IPS-11a (cell line): ENCODE measurements around the gene ERC1.

Experiments used
- H3K4me3 ChIP-seq: one replicate; pipeline ENCODE4 v1.5.1; 2013; ENCODE audit warnings: low read depth, low read length, control low read depth

The ERC1 gene

GRCh38 chr12:1528791-1529190, 537.8 kb downstream of the ERC1 start:
- H3K4me3 ChIP-seq = no peak overlapping the region

- peak overlapping the region; percentile 41 for H3K4me3 ChIP-seq
Measured at GRCh38 chr12:1529228-1529861, 538.3 kb downstream of the ERC1 start.

DNA sequence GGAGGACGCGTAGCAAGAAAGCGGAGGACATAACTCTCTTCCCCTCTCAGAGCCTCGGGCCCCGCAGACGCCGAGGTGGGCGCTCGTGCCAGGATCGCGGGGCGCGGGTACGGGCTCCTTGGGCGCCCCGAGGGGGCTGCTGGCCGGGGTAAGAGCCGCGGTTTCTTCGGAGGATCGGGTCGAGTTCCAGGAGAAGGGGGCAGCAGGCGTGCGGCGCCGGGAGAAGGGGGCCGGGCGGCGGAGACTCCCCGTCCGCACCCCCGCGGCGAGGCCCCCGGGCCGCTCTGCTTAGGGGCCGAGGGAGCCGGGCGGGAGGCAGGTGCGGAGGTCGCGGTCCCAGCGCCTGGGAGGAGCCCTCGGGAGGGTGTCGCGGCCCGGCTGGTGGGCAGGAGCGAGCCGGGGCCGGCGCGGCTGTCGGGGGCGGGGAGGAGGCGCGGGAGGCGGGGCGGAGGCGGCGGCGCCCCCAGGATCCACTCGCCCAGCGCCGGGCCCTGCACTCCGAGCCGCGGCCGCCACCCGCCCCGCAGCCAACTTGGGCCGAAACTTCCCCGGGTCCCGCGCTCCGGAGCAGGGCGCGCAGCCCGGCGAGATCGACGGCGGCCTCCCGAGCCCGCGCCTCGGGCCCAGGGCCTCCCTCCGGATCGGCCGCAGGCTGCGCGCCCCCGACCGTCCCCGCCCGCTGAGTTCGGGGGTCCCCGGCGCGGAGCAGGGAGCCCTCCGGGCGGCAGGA, 539.0 kb downstream of the ERC1 start:
- H3K4me3 ChIP-seq = peak overlapping the region; percentile 41

DNA sequence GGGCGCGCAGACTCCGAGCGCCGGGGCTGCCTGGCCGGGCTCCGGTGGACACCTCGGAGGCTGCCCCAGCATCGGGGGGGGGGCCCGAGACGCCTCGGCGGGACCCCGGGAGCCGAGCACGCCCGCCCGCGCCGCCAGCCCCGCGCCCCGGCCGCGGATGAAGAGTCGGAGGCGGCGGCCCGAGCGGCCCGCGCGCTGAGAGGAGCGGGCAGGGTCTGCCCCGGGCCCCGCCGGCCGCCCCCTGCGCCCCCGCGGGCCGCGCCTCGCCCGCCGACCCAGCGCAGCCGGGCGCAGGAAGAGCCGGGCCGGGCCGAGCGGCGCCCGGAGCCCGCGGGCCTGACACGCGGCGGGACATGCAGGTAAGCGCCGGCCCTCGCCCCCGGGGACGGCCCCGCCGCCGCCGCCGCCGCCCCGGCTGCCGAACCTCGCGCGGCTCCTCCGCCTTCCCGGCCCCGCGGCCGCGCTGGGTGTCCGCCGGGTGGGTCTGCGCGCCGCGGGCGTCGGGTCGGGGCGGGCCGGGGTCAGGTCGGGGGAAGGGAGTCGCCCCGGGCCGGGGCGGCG, 539.6 kb downstream of the ERC1 start:
- H3K4me3 ChIP-seq = peak overlapping the region; percentile 41

DNA sequence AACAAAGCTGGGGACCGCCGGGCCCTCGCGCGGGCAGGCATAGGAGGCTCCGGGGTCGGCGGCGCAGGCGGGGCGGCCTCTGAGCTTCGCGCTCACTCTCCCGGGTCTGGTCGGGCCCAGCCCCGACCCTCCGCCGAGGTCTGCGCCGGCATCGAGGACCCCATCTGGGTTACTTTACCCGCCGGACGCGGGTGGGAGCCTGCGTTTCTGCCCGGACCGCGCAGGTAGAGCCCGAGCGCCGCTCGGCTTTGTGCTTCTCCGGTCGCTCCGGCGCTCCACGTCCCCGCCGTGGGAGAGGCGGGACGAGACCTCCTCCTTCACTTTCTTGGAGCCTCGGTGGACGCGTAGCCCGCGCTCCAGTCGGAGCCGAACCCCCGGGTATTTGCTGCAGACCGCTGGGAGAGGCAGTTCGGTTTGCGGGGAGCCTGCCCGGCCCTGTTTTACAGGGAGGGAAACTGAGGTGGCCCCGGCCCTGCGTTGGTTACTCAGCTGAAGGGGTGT, 540.2 kb downstream of the ERC1 start:
- no peak overlapping the region for H3K4me3 ChIP-seq

DNA sequence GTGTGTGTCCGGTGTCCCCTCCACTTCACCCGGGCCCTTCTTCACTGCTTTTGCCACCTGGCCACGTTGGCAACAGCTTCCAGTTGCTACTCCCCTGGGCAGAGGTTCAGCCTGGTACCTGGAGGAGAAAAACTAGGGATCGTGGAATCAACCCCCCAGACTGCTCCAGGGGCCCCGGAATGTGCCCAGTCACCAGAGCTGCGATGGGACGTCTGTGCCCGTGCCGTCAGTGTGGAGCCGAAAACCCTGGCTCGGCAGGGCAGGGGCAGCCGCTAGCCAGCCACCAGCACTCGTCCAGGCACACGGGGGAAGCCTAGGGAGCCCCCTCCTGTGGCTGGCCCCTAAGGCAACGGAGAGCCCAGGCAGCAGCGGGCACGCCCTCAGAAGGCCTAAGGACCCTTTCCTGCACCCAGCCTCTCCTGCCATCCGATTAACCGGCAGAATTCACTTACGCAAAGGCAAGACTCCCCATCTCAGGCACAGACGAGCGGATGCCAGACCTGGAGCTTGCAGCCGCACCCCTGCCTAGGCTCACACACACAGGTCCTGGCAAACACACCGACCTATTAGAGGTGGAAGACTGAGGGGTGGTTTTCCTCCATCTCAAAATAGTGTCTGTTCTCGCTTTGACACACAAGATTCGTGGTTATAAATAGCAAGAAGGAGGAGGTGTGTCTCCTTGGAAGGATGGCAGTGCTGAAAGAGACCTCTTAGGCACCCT, 540.8 kb downstream of the ERC1 start:
- H3K4me3 ChIP-seq = no peak overlapping the region

GRCh38 chr12:1532375-1533165, 541.5 kb downstream of the ERC1 start:
- H3K4me3 ChIP-seq = no peak overlapping the region

DNA sequence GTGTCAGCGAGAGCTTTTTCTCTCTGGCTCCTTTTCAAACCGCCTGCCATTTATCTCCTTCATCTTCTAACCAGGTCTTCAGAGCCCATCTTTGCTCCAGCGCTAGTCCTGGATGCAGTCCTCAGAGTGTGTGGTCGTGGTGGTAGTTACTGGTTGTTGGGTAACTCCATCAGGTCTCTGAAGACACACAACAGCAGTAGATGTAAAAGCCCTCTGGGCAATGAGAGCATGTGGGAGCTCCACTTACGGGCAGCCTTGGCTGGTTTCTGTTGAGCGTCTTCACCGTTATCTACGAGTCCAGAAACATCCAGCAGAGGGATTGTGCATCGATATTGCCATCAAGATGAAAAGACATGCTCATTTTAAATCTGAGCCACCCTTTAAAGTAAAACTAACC, 542.2 kb downstream of the ERC1 start:
- H3K4me3 ChIP-seq = no peak overlapping the region

DNA sequence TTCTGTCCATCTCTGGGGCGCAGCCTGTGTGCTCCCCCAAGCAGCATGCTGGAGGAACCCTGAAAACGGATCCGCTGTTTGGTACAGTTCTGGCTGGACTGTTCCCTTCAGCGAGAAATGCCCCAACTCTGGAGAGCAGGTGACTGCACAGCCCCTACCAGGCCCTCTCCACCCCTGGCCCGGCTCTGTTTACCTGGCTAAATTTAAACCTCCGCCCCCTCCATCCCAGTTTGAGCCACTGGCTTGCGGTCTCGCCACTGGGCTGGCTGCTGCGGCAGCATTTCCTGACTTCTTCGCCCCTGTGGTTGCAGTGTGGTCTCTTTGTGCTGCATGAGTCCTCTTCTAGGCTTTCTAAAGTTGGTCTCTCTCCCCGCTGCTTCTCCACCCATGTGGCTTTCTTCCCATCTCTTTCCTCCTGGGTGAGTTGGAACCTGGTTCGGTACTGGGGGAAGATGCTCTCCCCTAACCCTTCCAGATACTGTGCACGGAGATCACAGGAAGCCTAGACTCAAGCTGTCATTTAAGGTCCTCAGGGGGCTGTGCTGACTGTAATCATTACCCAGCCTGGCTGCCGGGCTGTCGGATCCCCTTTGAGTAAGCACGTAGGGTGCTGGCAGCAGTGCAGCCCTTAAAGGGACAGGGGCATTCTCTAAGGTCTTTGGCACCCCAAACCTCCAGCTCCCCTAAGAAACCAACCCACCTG, 542.7 kb downstream of the ERC1 start:
- no peak overlapping the region for H3K4me3 ChIP-seq

DNA sequence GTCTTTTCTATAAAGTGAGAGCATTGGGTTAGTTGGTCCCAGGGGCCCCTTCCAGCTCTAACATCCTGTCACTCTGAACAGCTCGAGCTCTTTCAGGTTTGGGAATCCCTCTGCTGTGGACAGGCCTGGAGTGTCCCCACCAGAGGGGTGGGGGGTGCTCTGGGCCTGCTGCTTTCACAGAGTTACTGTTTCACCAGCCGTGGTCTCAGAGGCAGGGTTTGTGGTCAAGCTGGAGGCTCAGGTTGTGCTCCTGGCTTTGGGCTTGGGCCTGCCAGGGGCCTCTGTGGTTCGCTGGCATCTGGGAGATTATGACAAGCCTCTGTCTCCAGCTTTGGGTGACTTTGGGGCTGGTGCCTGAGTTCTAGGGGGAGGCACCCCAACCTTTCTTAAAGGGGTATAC, 543.7 kb downstream of the ERC1 start:
- H3K4me3 ChIP-seq = no peak overlapping the region

- no peak overlapping the region for H3K4me3 ChIP-seq
Measured at GRCh38 chr12:1536817-1537216, 545.8 kb downstream of the ERC1 start.

GRCh38 chr12:1539135-1539534, 548.1 kb downstream of the ERC1 start:
- no peak overlapping the region for H3K4me3 ChIP-seq

DNA sequence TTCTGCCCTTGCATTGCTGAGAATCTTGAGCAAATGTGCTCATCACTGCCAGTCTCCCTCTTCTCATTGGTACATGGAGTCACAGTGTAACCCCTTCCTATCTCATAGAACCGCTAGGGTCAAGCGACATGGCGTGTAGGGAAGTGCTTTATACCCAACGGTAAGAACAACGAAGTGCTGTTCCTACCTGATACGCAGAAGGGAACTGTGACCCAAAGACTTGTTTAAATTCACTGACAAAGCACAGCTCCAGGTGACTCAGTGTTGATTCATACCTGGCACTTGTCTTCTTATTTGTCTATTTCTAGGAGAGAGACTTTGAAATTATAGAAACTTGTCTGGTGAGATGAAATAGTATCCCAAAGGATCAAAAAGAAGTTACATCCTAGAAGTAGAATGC, 549.7 kb downstream of the ERC1 start:
- no peak overlapping the region for H3K4me3 ChIP-seq

GRCh38 chr12:1542599-1542998, 551.6 kb downstream of the ERC1 start:
- no peak overlapping the region for H3K4me3 ChIP-seq

DNA sequence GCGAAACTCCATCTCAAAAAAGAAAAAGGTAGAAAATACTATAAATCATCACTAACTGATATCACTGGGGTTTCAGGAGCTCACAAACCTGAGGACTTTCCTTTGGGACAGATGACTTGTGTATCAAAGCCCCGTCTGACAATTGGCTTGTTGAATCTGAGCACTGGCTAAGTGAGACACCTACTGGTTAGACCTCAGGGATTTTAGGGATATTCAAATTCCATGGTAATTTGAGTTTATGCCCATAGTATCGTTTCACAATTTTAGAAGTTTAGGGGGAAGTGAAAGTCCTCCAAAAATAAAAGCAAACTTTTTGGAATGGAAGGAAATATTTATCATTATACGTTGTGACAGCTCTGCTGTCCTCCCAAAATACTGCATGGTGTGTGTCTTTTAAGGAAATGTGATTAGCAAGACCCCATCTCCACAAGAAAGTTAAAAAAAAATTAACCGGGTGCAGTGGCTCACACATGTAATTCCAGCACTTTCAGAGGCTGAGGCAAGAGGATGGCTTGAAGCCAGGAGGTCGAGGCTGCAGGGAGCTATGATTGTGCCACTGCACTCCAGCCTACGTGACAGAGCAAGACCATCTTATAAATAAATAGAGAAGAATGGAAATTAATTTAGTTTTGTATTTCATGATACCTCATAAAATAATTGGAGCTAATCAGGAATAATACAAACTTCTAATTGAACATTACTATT, 554.1 kb downstream of the ERC1 start:
- H3K4me3 ChIP-seq = no peak overlapping the region
